Upper lobe of left lung (tissue), 4 donors: ENCODE data around the gene PRM1.

Source experiments
- CTCF ChIP-seq, 6 experiments: fragments of 450-650 bp in 4 of 6; fragments of 200-600 bp in 2 of 6; sonication (generic) in 2 of 6; IDR thresholded peaks; one replicate each; pipeline ENCODE4 v1.5.1; 2016 to 2019; ENCODE audit warnings: antibody characterized with exemption in 6 of 6
- POLR2A ChIP-seq, 4 donors: fragments of 450-650 bp; IDR thresholded peaks; one replicate each; pipeline ENCODE4 v1.5.1; 2016 to 2017; ENCODE audit warnings: antibody characterized with exemption in 4 of 4, mild to moderate bottlenecking in 2 of 4
- POLR2AphosphoS5 ChIP-seq, 2 donors: sonication (generic); formaldehyde crosslinking; IDR thresholded peaks; one replicate each; pipeline ENCODE4 v1.5.1; 2017; ENCODE audit warnings: antibody characterized with exemption in 2 of 2

- TF ChIP-seq POLR2A (IDR thresholded peaks at IDR 0.05) (no peak), POLR2AphosphoS5 (IDR thresholded peaks at IDR 0.05) (no peak), CTCF (IDR thresholded peaks at IDR 0.05) (no peak)
These were observed 33.3 kb upstream of the PRM1 start for GRCh38 chr16:11314309-11314894.
